Neural progenitor cell (in vitro differentiated cells): Measurements from ENCODE around the gene SKIL. TPM values are rescaled to one million over a fixed set of nuclear protein-coding genes. Genes with fewer than 3 reads are reported as not detected.
A peak's percentile ranks its signal among the peaks of the same experiment; 100 is the strongest.

Source experiments
- DNase-seq: peaks from one replicate; pipeline ENCODE4 v3.0.0-alpha.2; 2016; ENCODE audit warnings: low spot score
- H2AFZ ChIP-seq: fragments of 200-600 bp; sonication (generic); replicated peaks from 2 replicates; pipeline ENCODE4 v1.6.1; 2016; ENCODE audit warnings: antibody characterized with exemption
- H3F3A ChIP-seq: fragments of 200-600 bp; sonication (generic); 2 replicates; pipeline ENCODE4 v1.6.1; 2016; ENCODE audit warnings: antibody characterized with exemption, low read depth
- H3K27ac ChIP-seq: fragments of 200-600 bp; sonication (generic); 2 replicates; pipeline ENCODE4 v1.5.1; 2016; ENCODE audit warnings: mild to moderate bottlenecking
- H3K27me3 ChIP-seq: fragments of 200-600 bp; sonication (generic); 2 replicates; pipeline ENCODE4 v1.6.1; 2016; ENCODE audit warnings: mild to moderate bottlenecking, moderate library complexity
- H3K36me3 ChIP-seq: fragments of 200-600 bp; sonication (generic); 2 replicates; pipeline ENCODE4 v1.5.1; 2016
- H3K4me1 ChIP-seq: fragments of 200-600 bp; sonication (generic); 2 replicates; pipeline ENCODE4 v1.6.1; 2016; ENCODE audit warnings: mixed run types
- H3K4me2 ChIP-seq: fragments of 200-600 bp; sonication (generic); 2 replicates; pipeline ENCODE4 v1.6.1; 2016
- H3K4me3 ChIP-seq: fragments of 200-600 bp; sonication (generic); 2 replicates; pipeline ENCODE4 v1.5.1; 2016
- H3K79me2 ChIP-seq: fragments of 200-600 bp; sonication (generic); 2 replicates; pipeline ENCODE4 v1.6.1; 2016; ENCODE audit warnings: low read depth
- H3K9ac ChIP-seq: fragments of 200-600 bp; sonication (generic); 2 replicates; pipeline ENCODE4 v1.6.1; 2016
- H3K9me3 ChIP-seq: fragments of 200-600 bp; sonication (generic); 2 replicates; pipeline ENCODE4 v1.5.1; 2016; ENCODE audit warnings: low read depth
- H4K20me1 ChIP-seq: fragments of 200-600 bp; sonication (generic); 2 replicates; pipeline ENCODE4 v1.6.1; 2016; ENCODE audit warnings: low read depth
- H3K27ac Mint-ChIP-seq: 3 replicates; pipeline ENCODE4 v1.8.0; 2021; ENCODE audit warnings: mixed read lengths
- H3K27me3 Mint-ChIP-seq: 2 replicates; pipeline ENCODE4 v1.8.0; 2022; ENCODE audit warnings: low read depth, mild to moderate bottlenecking, inconsistent platforms, moderate library complexity, mixed read lengths; ENCODE audit not compliant: insufficient read depth
- H3K36me3 Mint-ChIP-seq: 3 replicates; pipeline ENCODE4 v1.8.0; 2021; ENCODE audit warnings: mixed read lengths
- H3K4me1 Mint-ChIP-seq: 3 replicates; pipeline ENCODE4 v1.8.0; 2021; ENCODE audit warnings: mixed read lengths
- H3K4me3 Mint-ChIP-seq: 3 replicates; pipeline ENCODE4 v1.8.0; 2021; ENCODE audit warnings: mild to moderate bottlenecking, moderate library complexity, mixed read lengths
- H3K9me3 Mint-ChIP-seq: 3 replicates; pipeline ENCODE4 v1.8.0; 2020; ENCODE audit warnings: mixed read lengths
- CTCF ChIP-seq: fragments of 200-600 bp; sonication (generic); IDR thresholded peaks from 2 replicates; pipeline ENCODE4 v1.5.1; 2017; ENCODE audit warnings: antibody characterized with exemption, mild to moderate bottlenecking
- EZH2 ChIP-seq: fragments of 200-600 bp; sonication (generic); IDR thresholded peaks from 2 replicates; pipeline ENCODE4 v1.6.1; 2017; ENCODE audit warnings: antibody characterized with exemption, mild to moderate bottlenecking, moderate library complexity
- EZH2phosphoT487 ChIP-seq: fragments of 200-600 bp; sonication (generic); IDR thresholded peaks from 2 replicates; pipeline ENCODE4 v1.6.1; 2017; ENCODE audit warnings: antibody characterized with exemption
- total RNA-seq: library from RNA; depleted of rRNA; stranded (reverse); fragments of >200 nt; gene quantifications from 2 replicates; pipeline ENCODE4 v1.2.3, GENCODE V29; 2015; ENCODE audit warnings: low replicate concordance

The SKIL gene
- total RNA-seq, 1 donor from 2014 or later, result 26.6 TPM

- Mint-ChIP-seq H3K4me1 (peaks cover 47% of the 10 kb centered on the region), H3K27ac (peak overlapping the region; percentile 98), H3K36me3 (peaks cover 20% of the 10 kb centered on the region), H3K9me3 (peaks cover 3% of the 10 kb centered on the region), H3K4me3 (peak overlapping the region; percentile 88), H3K27me3 (peaks cover 7% of the 10 kb centered on the region)
- H3K79me2 ChIP-seq, result peaks cover 28% of the 10 kb centered on the region
- TF ChIP-seq EZH2 (no peak), CTCF (peak; percentile 12), EZH2phosphoT487 (no peak)
- no peaks in the 10 kb centered on the region for H3K9me3 ChIP-seq
- peaks cover 19% of the 10 kb centered on the region for H3K4me1 ChIP-seq
- H2AFZ ChIP-seq, result peak overlapping the region; percentile 83
- peak overlapping the region; percentile 76 for H3K4me3 ChIP-seq
- DNase-seq, result peak; percentile 93
- peaks cover 21% of the 10 kb centered on the region for H3K27me3 ChIP-seq
- H3K9ac ChIP-seq, result no peak overlapping the region
- H3F3A ChIP-seq, result peaks cover 33% of the 10 kb centered on the region
- H3K4me2 ChIP-seq, result peak overlapping the region; percentile 91
- no peaks in the 10 kb centered on the region for H4K20me1 ChIP-seq
- peak overlapping the region; percentile 85 for H3K27ac ChIP-seq
- H3K36me3 ChIP-seq, result no peaks in the 10 kb centered on the region
Measured at GRCh38 chr3:170356596-170357175, 829 bp upstream of the SKIL start.

GRCh38 chr3:170358042-170359010 is 811 bp downstream of the SKIL start:
- H3K79me2 ChIP-seq, result peaks cover 35% of the 10 kb centered on the region
- H3K4me3 Mint-ChIP-seq, result peak overlapping the region; percentile 93
- peaks cover 33% of the 10 kb centered on the region for H3F3A ChIP-seq
- peak; percentile 75 for DNase-seq
- no peaks in the 10 kb centered on the region for H3K9me3 ChIP-seq
- peak overlapping the region; percentile 89 for H3K27ac Mint-ChIP-seq
- no peaks in the 10 kb centered on the region for H3K36me3 ChIP-seq
- H3K9me3 Mint-ChIP-seq, result peaks cover 3% of the 10 kb centered on the region
- H3K36me3 Mint-ChIP-seq, result peaks cover 29% of the 10 kb centered on the region
- no peak for TF ChIP-seq EZH2
- TF ChIP-seq CTCF, result peak; percentile 51
- peaks cover 21% of the 10 kb centered on the region for H3K27me3 ChIP-seq
- peak overlapping the region; percentile 76 for H3K4me3 ChIP-seq
- no peaks in the 10 kb centered on the region for H4K20me1 ChIP-seq
- peaks cover 47% of the 10 kb centered on the region for H3K4me1 Mint-ChIP-seq
- H3K9ac ChIP-seq, result peak overlapping the region; percentile 27
- peak overlapping the region; percentile 67 for H2AFZ ChIP-seq
- peak overlapping the region; percentile 84 for H3K4me2 ChIP-seq
- H3K27me3 Mint-ChIP-seq, result peaks cover 4% of the 10 kb centered on the region
- H3K4me1 ChIP-seq, result peaks cover 19% of the 10 kb centered on the region
- H3K27ac ChIP-seq, result peak overlapping the region; percentile 87

- peaks cover 21% of the 10 kb centered on the region for H3K27me3 ChIP-seq
- Mint-ChIP-seq H3K36me3 (peaks cover 31% of the 10 kb centered on the region), H3K27ac (no peak overlapping the region), H3K27me3 (peaks cover 4% of the 10 kb centered on the region), H3K4me1 (peaks cover 43% of the 10 kb centered on the region), H3K9me3 (peaks cover 4% of the 10 kb centered on the region), H3K4me3 (peak overlapping the region; percentile 93)
- TF ChIP-seq EZH2 (no peak), EZH2phosphoT487 (no peak), CTCF (no peak)
- DNase-seq, result no peak
- H3K27ac ChIP-seq, result no peak overlapping the region
- H3K4me1 ChIP-seq, result peaks cover 19% of the 10 kb centered on the region
- H3K36me3 ChIP-seq, result no peaks in the 10 kb centered on the region
- H4K20me1 ChIP-seq, result no peaks in the 10 kb centered on the region
- peaks cover 35% of the 10 kb centered on the region for H3K79me2 ChIP-seq
- peak overlapping the region; percentile 76 for H3K4me3 ChIP-seq
- peaks cover 33% of the 10 kb centered on the region for H3F3A ChIP-seq
- H3K9ac ChIP-seq, result no peak overlapping the region
- H2AFZ ChIP-seq, result no peak overlapping the region
- H3K4me2 ChIP-seq, result peak overlapping the region; percentile 84
- H3K9me3 ChIP-seq, result no peaks in the 10 kb centered on the region
Measured at GRCh38 chr3:170359178-170359704, 1.7 kb downstream of the SKIL start.
